Measurements from ENCODE around the gene SLC44A1. TPM values are rescaled to one million over a fixed set of nuclear protein-coding genes. Genes with fewer than 3 reads are reported as not detected.
"Not testable (repeated sequence)": the region's sequence is repeated elsewhere in the genome, so short reads cannot be mapped to it uniquely, and the experiment has no call there.

Gene SLC44A1
- total RNA-seq, 1 donor, result 47.8 TPM

GRCh38 chr9:105259274-105259673, 14.8 kb downstream of the SLC44A1 start:
- no peaks in the 10 kb centered on the region for H3K27me3 ChIP-seq (ENCODE audit: insufficient read depth, low read length)
- peaks cover 35% of the 10 kb centered on the region for H3K79me2 ChIP-seq (ENCODE audit: insufficient read depth, low read length)
- H3K36me3 ChIP-seq (ENCODE audit: insufficient read depth, low read length), result no peaks in the 10 kb centered on the region
- H3K4me1 ChIP-seq (ENCODE audit: insufficient read depth, low read length), result peaks cover 5% of the 10 kb centered on the region
- H3K4me2 ChIP-seq (ENCODE audit: insufficient read depth, low read length), result peak overlapping the region; percentile 1
- no peaks in the 10 kb centered on the region for H4K20me1 ChIP-seq (ENCODE audit: insufficient read depth, low read length)
- no peak overlapping the region for H3K27ac ChIP-seq (ENCODE audit: low read depth, low read length)
- no peak overlapping the region for H2AFZ ChIP-seq (ENCODE audit: low read length)
- no peaks in the 10 kb centered on the region for H3K9me3 ChIP-seq (ENCODE audit: low read depth, low read length)
- no peak overlapping the region for H3K4me3 ChIP-seq (ENCODE audit: insufficient read depth, low read length)
- DNase-seq (ENCODE audit: insufficient read length, low spot score, missing footprints), result no peak
- TF ChIP-seq CTCF (IDR thresholded peaks at IDR 0.05; ENCODE audit: extremely low read depth, low read depth, low read length), result no peak

- no peaks in the 10 kb centered on the region for H3K36me3 ChIP-seq (ENCODE audit: insufficient read depth, low read length)
- DNase-seq (ENCODE audit: insufficient read length, low spot score, missing footprints), result no peak
- no peak for TF ChIP-seq CTCF (IDR thresholded peaks at IDR 0.05; ENCODE audit: extremely low read depth, low read depth, low read length)
- H2AFZ ChIP-seq (ENCODE audit: low read length), result no peak overlapping the region
- no peaks in the 10 kb centered on the region for H3K27me3 ChIP-seq (ENCODE audit: insufficient read depth, low read length)
- H3K4me2 ChIP-seq (ENCODE audit: insufficient read depth, low read length), result peak overlapping the region; percentile 1
- peaks cover 35% of the 10 kb centered on the region for H3K79me2 ChIP-seq (ENCODE audit: insufficient read depth, low read length)
- no peaks in the 10 kb centered on the region for H3K9me3 ChIP-seq (ENCODE audit: low read depth, low read length)
- H3K4me1 ChIP-seq (ENCODE audit: insufficient read depth, low read length), result peaks cover 9% of the 10 kb centered on the region
- H4K20me1 ChIP-seq (ENCODE audit: insufficient read depth, low read length), result no peaks in the 10 kb centered on the region
- H3K4me3 ChIP-seq (ENCODE audit: insufficient read depth, low read length), result no peak overlapping the region
- no peak overlapping the region for H3K27ac ChIP-seq (ENCODE audit: low read depth, low read length)
These were observed 15.5 kb downstream of the SLC44A1 start for GRCh38 chr9:105259731-105260612.

GRCh38 chr9:105262497-105262896, 18.0 kb downstream of the SLC44A1 start:
- Histone ChIP-seq H3K27ac (ENCODE audit: low read depth, low read length) (no peak overlapping the region), H3K79me2 (ENCODE audit: insufficient read depth, low read length) (peaks cover 39% of the 10 kb centered on the region), H3K4me1 (ENCODE audit: insufficient read depth, low read length) (peaks cover 9% of the 10 kb centered on the region), H2AFZ (ENCODE audit: low read length) (no peak overlapping the region), H4K20me1 (ENCODE audit: insufficient read depth, low read length) (no peaks in the 10 kb centered on the region), H3K27me3 (ENCODE audit: insufficient read depth, low read length) (no peaks in the 10 kb centered on the region), H3K4me2 (ENCODE audit: insufficient read depth, low read length) (no peak overlapping the region), H3K4me3 (ENCODE audit: insufficient read depth, low read length) (no peak overlapping the region), H3K9me3 (ENCODE audit: low read depth, low read length) (no peaks in the 10 kb centered on the region), H3K36me3 (ENCODE audit: insufficient read depth, low read length) (no peaks in the 10 kb centered on the region)
- no peak for TF ChIP-seq CTCF (IDR thresholded peaks at IDR 0.05; ENCODE audit: extremely low read depth, low read depth, low read length)
- DNase-seq (ENCODE audit: insufficient read length, low spot score, missing footprints), result no peak

GRCh38 chr9:105264380-105264779, 19.9 kb downstream of the SLC44A1 start:
- no peaks in the 10 kb centered on the region for H3K9me3 ChIP-seq (ENCODE audit: low read depth, low read length)
- no peak overlapping the region for H3K4me3 ChIP-seq (ENCODE audit: insufficient read depth, low read length)
- H2AFZ ChIP-seq (ENCODE audit: low read length), result peak overlapping the region; percentile 37
- H3K4me2 ChIP-seq (ENCODE audit: insufficient read depth, low read length), result peak overlapping the region; percentile 43
- no peak for DNase-seq (ENCODE audit: insufficient read length, low spot score, missing footprints)
- H3K79me2 ChIP-seq (ENCODE audit: insufficient read depth, low read length), result peaks cover 33% of the 10 kb centered on the region
- no peaks in the 10 kb centered on the region for H4K20me1 ChIP-seq (ENCODE audit: insufficient read depth, low read length)
- H3K27ac ChIP-seq (ENCODE audit: low read depth, low read length), result no peak overlapping the region
- TF ChIP-seq CTCF (IDR thresholded peaks at IDR 0.05; ENCODE audit: extremely low read depth, low read depth, low read length), result no peak
- H3K4me1 ChIP-seq (ENCODE audit: insufficient read depth, low read length), result peaks cover 4% of the 10 kb centered on the region
- H3K27me3 ChIP-seq (ENCODE audit: insufficient read depth, low read length), result no peaks in the 10 kb centered on the region
- no peaks in the 10 kb centered on the region for H3K36me3 ChIP-seq (ENCODE audit: insufficient read depth, low read length)

GRCh38 chr9:105268254-105268653, 23.8 kb downstream of the SLC44A1 start:
- not testable (repeated sequence) for H3K27me3 ChIP-seq (ENCODE audit: insufficient read depth, low read length); H3K36me3 ChIP-seq (ENCODE audit: insufficient read depth, low read length); H3K4me1 ChIP-seq (ENCODE audit: insufficient read depth, low read length); H3K9me3 ChIP-seq (ENCODE audit: low read depth, low read length); H2AFZ ChIP-seq (ENCODE audit: low read length); H4K20me1 ChIP-seq (ENCODE audit: insufficient read depth, low read length); H3K27ac ChIP-seq (ENCODE audit: low read depth, low read length); H3K4me2 ChIP-seq (ENCODE audit: insufficient read depth, low read length); DNase-seq (ENCODE audit: insufficient read length, low spot score, missing footprints); H3K4me3 ChIP-seq (ENCODE audit: insufficient read depth, low read length)
- peaks cover 40% of the 10 kb centered on the region for H3K79me2 ChIP-seq (ENCODE audit: insufficient read depth, low read length)
